Measurements from ENCODE around the gene CRELD2. TPM values are rescaled to one million over a fixed set of nuclear protein-coding genes. Genes with fewer than 3 reads are reported as not detected.

CRELD2 gene
- total and polyA plus RNA-seq, 2 of the 13 experiments (the other 11 are each of a cell fraction or from before 2014, with no cell fraction given) = 17.2 to 44.7 TPM

DNA sequence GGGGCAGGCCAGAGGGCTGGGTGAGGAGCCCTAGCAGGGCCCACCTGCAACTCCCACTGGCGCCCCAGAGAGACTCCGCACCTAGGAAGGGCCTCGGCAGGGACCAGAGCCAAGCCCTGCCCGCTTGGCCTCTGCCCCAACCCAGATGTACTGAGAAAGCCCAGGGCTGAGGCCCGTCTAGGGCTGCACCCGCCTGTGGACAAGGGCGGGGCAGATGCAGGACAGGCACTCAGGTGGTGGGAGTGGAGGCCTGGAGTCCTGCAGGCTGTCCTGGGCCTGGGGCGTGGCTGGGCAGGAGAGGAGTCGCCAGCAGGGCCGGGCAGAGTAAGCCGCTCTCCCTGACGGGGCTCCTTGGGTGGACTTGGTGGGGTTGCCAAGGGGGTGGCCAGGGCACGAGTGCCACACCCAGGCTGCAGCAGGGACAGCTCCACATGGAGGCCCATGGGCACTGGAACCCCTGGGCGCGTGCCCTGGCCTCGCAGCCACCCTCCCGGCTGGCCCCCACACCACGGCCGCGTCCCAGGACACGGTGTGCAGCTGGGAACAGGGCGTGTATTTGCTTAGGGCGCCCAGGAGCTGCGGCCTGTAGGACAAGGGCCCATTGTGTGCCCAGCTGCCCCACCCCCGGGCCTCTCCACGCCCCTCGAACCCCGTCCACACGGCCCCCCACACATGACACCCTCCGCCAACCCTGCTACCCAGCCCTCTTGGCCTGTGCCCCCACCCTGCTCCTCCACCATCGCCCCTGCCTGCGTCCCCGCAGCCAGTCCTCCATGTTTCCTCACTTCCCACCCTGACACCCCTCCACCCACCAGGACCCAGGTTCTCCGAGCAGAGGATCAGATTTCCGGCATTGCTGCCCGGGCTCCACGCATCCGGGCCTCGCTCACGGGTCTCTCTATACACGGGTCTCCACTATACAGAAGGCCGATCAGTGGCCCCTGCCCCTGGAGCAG lies 30.8 kb downstream of the CRELD2 start (continued):
- TF ChIP-seq NONO (IDR thresholded peaks at IDR 0.05) = no peak
- no peak; the same call in 1 of the 2 replicates for TF ChIP-seq NONO (CRISPR knock-in tag; conservative IDR thresholded peaks at IDR 0.05)
- peak; percentile 80 for TF ChIP-seq ZFP91 (CRISPR knock-in tag; IDR thresholded peaks at IDR 0.05; ENCODE audit: borderline replicate concordance)
- peak; percentile 42; the same call in 1 of the 2 replicates for TF ChIP-seq ZMYM4 (CRISPR knock-in tag; IDR thresholded peaks at IDR 0.05)
- peak; percentile 65 for TF ChIP-seq HMG20A (CRISPR knock-in tag; IDR thresholded peaks at IDR 0.05; ENCODE audit: borderline replicate concordance)
- TF ChIP-seq FOXJ3 (CRISPR knock-in tag; IDR thresholded peaks at IDR 0.05; ENCODE audit: borderline replicate concordance) = 0 out of 2 replicates have a peak, but pooled peaks have one; percentile 17
- no peak for TF ChIP-seq ZNF816 (CRISPR knock-in tag; IDR thresholded peaks at IDR 0.05; ENCODE audit: borderline replicate concordance)
- TF ChIP-seq TBP (CRISPR knock-in tag; IDR thresholded peaks at IDR 0.05) = no peak
- TF ChIP-seq ZNF251 (CRISPR knock-in tag; IDR thresholded peaks at IDR 0.05) = no peak
- TF ChIP-seq ZNF674 (CRISPR knock-in tag; IDR thresholded peaks at IDR 0.05; ENCODE audit: low read depth) = no peak
- TF ChIP-seq RBFOX2 (IDR thresholded peaks at IDR 0.05; ENCODE audit: low read depth, low read length) = peak; percentile 83
- TF ChIP-seq TEAD2 (CRISPR knock-in tag; IDR thresholded peaks at IDR 0.05) = no peak
- TF ChIP-seq, protein P1, sequence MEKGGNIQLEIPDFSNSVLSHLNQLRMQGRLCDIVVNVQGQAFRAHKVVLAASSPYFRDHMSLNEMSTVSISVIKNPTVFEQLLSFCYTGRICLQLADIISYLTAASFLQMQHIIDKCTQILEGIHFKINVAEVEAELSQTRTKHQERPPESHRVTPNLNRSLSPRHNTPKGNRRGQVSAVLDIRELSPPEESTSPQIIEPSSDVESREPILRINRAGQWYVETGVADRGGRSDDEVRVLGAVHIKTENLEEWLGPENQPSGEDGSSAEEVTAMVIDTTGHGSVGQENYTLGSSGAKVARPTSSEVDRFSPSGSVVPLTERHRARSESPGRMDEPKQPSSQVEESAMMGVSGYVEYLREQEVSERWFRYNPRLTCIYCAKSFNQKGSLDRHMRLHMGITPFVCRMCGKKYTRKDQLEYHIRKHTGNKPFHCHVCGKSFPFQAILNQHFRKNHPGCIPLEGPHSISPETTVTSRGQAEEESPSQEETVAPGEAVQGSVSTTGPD (CRISPR knock-in tag; IDR thresholded peaks at IDR 0.05) = peak; percentile 36; the same call in 1 of the 2 replicates
- no peak for TF ChIP-seq SMYD3 (CRISPR knock-in tag; IDR thresholded peaks at IDR 0.05)
- TF ChIP-seq, protein P2, sequence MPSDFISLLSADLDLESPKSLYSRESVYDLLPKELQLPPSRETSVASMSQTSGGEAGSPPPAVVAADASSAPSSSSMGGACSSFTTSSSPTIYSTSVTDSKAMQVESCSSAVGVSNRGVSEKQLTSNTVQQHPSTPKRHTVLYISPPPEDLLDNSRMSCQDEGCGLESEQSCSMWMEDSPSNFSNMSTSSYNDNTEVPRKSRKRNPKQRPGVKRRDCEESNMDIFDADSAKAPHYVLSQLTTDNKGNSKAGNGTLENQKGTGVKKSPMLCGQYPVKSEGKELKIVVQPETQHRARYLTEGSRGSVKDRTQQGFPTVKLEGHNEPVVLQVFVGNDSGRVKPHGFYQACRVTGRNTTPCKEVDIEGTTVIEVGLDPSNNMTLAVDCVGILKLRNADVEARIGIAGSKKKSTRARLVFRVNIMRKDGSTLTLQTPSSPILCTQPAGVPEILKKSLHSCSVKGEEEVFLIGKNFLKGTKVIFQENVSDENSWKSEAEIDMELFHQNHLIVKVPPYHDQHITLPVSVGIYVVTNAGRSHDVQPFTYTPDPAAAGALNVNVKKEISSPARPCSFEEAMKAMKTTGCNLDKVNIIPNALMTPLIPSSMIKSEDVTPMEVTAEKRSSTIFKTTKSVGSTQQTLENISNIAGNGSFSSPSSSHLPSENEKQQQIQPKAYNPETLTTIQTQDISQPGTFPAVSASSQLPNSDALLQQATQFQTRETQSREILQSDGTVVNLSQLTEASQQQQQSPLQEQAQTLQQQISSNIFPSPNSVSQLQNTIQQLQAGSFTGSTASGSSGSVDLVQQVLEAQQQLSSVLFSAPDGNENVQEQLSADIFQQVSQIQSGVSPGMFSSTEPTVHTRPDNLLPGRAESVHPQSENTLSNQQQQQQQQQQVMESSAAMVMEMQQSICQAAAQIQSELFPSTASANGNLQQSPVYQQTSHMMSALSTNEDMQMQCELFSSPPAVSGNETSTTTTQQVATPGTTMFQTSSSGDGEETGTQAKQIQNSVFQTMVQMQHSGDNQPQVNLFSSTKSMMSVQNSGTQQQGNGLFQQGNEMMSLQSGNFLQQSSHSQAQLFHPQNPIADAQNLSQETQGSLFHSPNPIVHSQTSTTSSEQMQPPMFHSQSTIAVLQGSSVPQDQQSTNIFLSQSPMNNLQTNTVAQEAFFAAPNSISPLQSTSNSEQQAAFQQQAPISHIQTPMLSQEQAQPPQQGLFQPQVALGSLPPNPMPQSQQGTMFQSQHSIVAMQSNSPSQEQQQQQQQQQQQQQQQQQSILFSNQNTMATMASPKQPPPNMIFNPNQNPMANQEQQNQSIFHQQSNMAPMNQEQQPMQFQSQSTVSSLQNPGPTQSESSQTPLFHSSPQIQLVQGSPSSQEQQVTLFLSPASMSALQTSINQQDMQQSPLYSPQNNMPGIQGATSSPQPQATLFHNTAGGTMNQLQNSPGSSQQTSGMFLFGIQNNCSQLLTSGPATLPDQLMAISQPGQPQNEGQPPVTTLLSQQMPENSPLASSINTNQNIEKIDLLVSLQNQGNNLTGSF (CRISPR knock-in tag; IDR thresholded peaks at IDR 0.05) = 0 out of 2 replicates have a peak, but pooled peaks have one; percentile 36
- TF ChIP-seq ZNF121 (CRISPR knock-in tag; IDR thresholded peaks at IDR 0.05) = peak; percentile 52; the same call in 1 of the 2 replicates
- TF ChIP-seq ZNF713 (CRISPR knock-in tag; IDR thresholded peaks at IDR 0.05) = peak; percentile 41; the same call in 1 of the 2 replicates
- peak; percentile 73 for TF ChIP-seq HOXA3 (CRISPR knock-in tag; IDR thresholded peaks at IDR 0.05)

Measured in HepG2 (cell line).